ENCODE results near the gene TSC22D4.

Gene TSC22D4

GRCh38 chr7:100492738-100493475 lies 13.9 kb upstream of the TSC22D4 start:
- DNase-seq (ENCODE audit: low spot score) = no peak

- DNase-seq (ENCODE audit: low spot score) = no peak
These were observed 12.2 kb upstream of the TSC22D4 start for GRCh38 chr7:100491192-100491578.

- no peak for DNase-seq (ENCODE audit: low spot score)
These were observed 11.6 kb upstream of the TSC22D4 start for GRCh38 chr7:100490483-100491191.

- DNase-seq (ENCODE audit: low spot score) = peak; percentile 69
These were observed 10.8 kb upstream of the TSC22D4 start for GRCh38 chr7:100489824-100490223.

GRCh38 chr7:100489121-100489520 lies 10.1 kb upstream of the TSC22D4 start:
- DNase-seq (ENCODE audit: low spot score) = no peak

- DNase-seq (ENCODE audit: low spot score) = no peak
These were observed 9.5 kb upstream of the TSC22D4 start for GRCh38 chr7:100488333-100489095.

- DNase-seq (ENCODE audit: low spot score) = no peak
These were observed 7.9 kb upstream of the TSC22D4 start for GRCh38 chr7:100486753-100487446.

- no peak for DNase-seq (ENCODE audit: low spot score)
These were observed 7.2 kb upstream of the TSC22D4 start for GRCh38 chr7:100486111-100486636.

GRCh38 chr7:100485471-100485876 lies 6.5 kb upstream of the TSC22D4 start:
- DNase-seq (ENCODE audit: low spot score) = no peak

GRCh38 chr7:100484673-100485045 lies 5.6 kb upstream of the TSC22D4 start:
- DNase-seq (ENCODE audit: low spot score) = no peak

- peak; percentile 48 for DNase-seq (ENCODE audit: low spot score)
These were observed 5.0 kb upstream of the TSC22D4 start, which contains the start of gene NYAP1 for GRCh38 chr7:100483722-100484672. NYAP1 (plus strand) TSS chr7:100483927; CDS start chr7:100485312, 1,385 bp downstream.

GRCh38 chr7:100483090-100483721 lies 4.2 kb upstream of the TSC22D4 start:
- DNase-seq (ENCODE audit: low spot score) = peak; percentile 44

GRCh38 chr7:100482728-100483089 lies 3.7 kb upstream of the TSC22D4 start:
- DNase-seq (ENCODE audit: low spot score) = no peak

GRCh38 chr7:100481466-100481865 lies 2.5 kb upstream of the TSC22D4 start:
- DNase-seq (ENCODE audit: low spot score) = no peak

GRCh38 chr7:100477871-100478267 lies 1.1 kb downstream of the TSC22D4 start:
- no peak for DNase-seq (ENCODE audit: low spot score)

- DNase-seq (ENCODE audit: low spot score) = no peak
These were observed 1.8 kb downstream of the TSC22D4 start for GRCh38 chr7:100476903-100477870.

GRCh38 chr7:100476101-100476780 lies 2.8 kb downstream of the TSC22D4 start:
- no peak for DNase-seq (ENCODE audit: low spot score)

GRCh38 chr7:100475549-100475948 lies 3.5 kb downstream of the TSC22D4 start:
- no peak for DNase-seq (ENCODE audit: low spot score)

Data from COLO829 (cell line).